Measurements from ENCODE around the gene LAT.

DNA sequence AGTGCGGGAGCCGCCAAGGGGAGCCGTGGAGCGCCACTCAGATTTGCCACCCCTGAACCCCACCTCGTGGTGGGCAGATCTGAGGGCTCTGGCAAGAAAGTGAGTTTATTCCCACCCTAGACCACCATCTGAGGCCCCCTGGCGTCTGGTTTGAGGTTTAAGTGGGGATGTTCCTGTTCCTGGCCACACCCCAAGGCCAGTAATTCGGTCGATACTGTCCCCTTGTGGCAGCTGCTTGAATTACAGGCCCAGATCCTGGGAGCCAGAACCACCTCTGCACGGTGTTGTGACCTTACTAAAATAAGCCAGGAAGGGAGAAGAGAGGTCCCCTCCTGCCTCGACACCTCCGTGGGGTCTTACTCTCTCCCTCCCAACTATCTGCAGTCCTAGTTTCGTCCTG, 3.3 kb upstream of the LAT start:
- TF ChIP-seq YY1 (IDR thresholded peaks at IDR 0.05; ENCODE audit: insufficient read depth, insufficient read length) (no peak), ZNF274 (IDR thresholded peaks at IDR 0.05; ENCODE audit: low read depth, low read length) (no peak), SUZ12 (IDR thresholded peaks at IDR 0.05; ENCODE audit: extremely low read depth, insufficient read depth, insufficient read length) (no peak)
